ENCODE data around the gene FARP2. TPM values are rescaled to one million over a fixed set of nuclear protein-coding genes. Genes with fewer than 3 reads are reported as not detected.
A peak's percentile ranks its signal among the peaks of the same experiment; 100 is the strongest.
"Not testable (repeated sequence)": the region's sequence is repeated elsewhere in the genome, so short reads cannot be mapped to it uniquely, and the experiment has no call there.

Gene FARP2
- polyA plus RNA-seq, 2 donors, result 13.2 to 19.9 TPM

DNA sequence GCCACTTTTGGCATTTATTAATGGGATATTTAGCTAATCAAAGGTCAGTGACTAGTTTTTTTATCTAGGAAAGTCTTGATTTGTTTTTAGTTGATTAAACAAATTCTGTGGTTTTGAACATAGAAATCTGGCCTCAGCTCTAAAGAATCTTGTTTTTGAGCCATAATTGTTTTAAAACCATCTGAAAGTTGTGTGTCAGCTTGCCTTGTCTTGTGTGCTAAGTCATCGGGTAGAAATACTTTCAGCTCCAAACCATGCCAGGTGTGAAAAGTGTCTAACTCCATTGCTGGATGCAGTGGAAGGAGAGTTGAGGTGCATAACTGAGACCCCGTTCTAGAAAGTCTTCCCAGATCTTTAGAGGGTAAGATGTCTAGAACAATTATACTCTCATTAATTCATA is 22.7 kb downstream of the FARP2 start:
- Histone ChIP-seq H3K9me3 (ENCODE audit: control insufficient read depth in 2 of 2, insufficient read depth in 1 of 2, low read depth in 1 of 2, low read length in 1 of 2) (no peaks in the 10 kb centered on the region), H3K27me3 (ENCODE audit: control insufficient read depth in 1 of 2, insufficient read depth in 2 of 2, low read length in 2 of 2) (no peaks in the 10 kb centered on the region), H3K4me3 (ENCODE audit: low read depth in 1 of 2, low read length in 2 of 2) (no peak overlapping the region), H3K27ac (ENCODE audit: low read depth in 2 of 2, low read length in 1 of 2) (no peak overlapping the region), H3K36me3 (ENCODE audit: control insufficient read depth in 2 of 2, insufficient read depth in 2 of 2, low read length in 1 of 2) (peaks cover 4% of the 10 kb centered on the region in 2 donors), H3K4me1 (ENCODE audit: control insufficient read depth in 2 of 2, insufficient read depth in 2 of 2, low read length in 1 of 2) (peaks cover 5% of the 10 kb centered on the region in 2 donors)
- WGBS, 2 donors, result 45 to 54% methylated on average over 2 of the region's 2 CpGs

DNA sequence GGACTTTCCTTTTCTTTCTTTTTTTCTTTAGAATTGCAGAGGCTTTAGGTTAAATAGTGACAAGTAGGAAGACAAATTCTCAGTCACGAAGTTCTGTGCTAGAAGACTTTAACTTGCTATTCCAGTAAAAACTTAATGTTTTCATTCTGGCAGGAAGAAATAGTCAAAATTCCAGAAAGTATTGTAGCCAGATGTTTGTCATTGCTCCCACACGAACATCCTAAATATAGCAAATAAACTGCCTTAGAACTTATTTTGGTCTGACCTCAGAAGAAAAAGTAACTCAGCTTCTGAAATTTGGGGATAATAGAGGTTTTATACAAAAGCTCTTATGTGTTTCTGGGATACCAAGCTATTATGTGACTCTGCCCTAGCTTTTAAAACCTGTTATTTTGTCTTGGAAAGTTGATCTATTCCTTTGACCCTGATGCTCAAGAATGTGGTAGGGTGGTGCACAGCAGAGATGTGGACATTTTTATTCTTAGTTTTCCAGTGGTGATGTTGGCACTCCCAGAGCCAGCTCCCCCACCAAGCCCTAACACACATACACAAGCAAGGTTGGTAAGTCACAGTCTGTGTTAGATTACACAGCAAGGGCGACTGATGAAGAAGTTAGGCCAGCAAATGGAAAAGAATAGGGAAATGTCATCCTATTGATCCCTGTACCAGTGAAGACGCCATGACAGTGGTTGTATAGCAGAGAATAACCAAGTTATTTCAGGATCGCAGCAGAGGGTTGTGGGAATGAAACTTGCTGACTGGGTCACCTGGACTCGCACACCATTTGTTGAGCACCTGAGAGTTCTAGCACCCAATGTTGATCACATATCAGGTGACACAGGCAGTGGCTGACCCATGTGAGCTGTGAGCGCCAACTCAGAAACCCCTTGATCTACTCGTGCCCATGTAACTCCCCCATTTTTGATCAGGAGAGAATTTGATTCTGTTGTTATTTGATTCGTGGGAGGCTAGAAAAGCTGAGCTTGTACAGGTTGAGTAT is 23.7 kb downstream of the FARP2 start:
- Histone ChIP-seq H3K4me1 (ENCODE audit: control insufficient read depth in 2 of 2, insufficient read depth in 2 of 2, low read length in 1 of 2) (peaks cover 5% of the 10 kb centered on the region in 2 donors), H3K36me3 (ENCODE audit: control insufficient read depth in 2 of 2, insufficient read depth in 2 of 2, low read length in 1 of 2) (peaks cover 4% of the 10 kb centered on the region in 2 donors), H3K4me3 (ENCODE audit: low read depth in 1 of 2, low read length in 2 of 2) (no peak overlapping the region), H3K9me3 (ENCODE audit: control insufficient read depth in 2 of 2, insufficient read depth in 1 of 2, low read depth in 1 of 2, low read length in 1 of 2) (no peaks in the 10 kb centered on the region), H3K27ac (ENCODE audit: low read depth in 2 of 2, low read length in 1 of 2) (peak overlapping the region in 1 of 2 donors; percentile 17), H3K27me3 (ENCODE audit: control insufficient read depth in 1 of 2, insufficient read depth in 2 of 2, low read length in 2 of 2) (no peaks in the 10 kb centered on the region)
- 82 to 84% methylated on average over 9 of the region's 9 CpGs for WGBS, 2 donors

DNA sequence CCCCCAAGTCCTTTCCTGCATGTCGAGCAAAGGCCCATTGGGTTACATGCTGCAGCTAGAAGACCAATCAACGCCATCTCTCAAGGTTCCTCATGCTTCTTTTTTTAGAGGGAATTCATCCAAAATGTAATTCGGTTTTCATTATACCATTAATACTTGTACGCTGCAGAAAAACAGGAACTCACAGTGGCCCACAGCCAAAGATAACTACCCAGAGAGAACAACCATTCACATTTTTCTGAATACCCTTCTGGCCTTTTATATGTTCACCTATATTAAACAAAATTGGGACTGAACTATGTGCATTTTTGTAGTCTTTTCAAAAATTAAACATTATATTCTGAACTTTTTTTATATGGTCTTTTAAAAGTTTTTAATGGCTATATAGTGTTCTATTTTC is 25.8 kb downstream of the FARP2 start:
- Histone ChIP-seq H3K4me3 (ENCODE audit: low read depth in 1 of 2, low read length in 2 of 2) (no peak overlapping the region), H3K9me3 (ENCODE audit: control insufficient read depth in 2 of 2, insufficient read depth in 1 of 2, low read depth in 1 of 2, low read length in 1 of 2) (no peaks in the 10 kb centered on the region), H3K4me1 (ENCODE audit: control insufficient read depth in 2 of 2, insufficient read depth in 2 of 2, low read length in 1 of 2) (peaks cover 5 to 8% of the 10 kb centered on the region in 2 donors), H3K36me3 (ENCODE audit: control insufficient read depth in 2 of 2, insufficient read depth in 2 of 2, low read length in 1 of 2) (peaks cover 0 to 8% of the 10 kb centered on the region in 2 donors), H3K27ac (ENCODE audit: low read depth in 2 of 2, low read length in 1 of 2) (no peak overlapping the region), H3K27me3 (ENCODE audit: control insufficient read depth in 1 of 2, insufficient read depth in 2 of 2, low read length in 2 of 2) (no peaks in the 10 kb centered on the region)
- 50 to 58% methylated on average over 4 of the region's 4 CpGs for WGBS, 2 donors

DNA sequence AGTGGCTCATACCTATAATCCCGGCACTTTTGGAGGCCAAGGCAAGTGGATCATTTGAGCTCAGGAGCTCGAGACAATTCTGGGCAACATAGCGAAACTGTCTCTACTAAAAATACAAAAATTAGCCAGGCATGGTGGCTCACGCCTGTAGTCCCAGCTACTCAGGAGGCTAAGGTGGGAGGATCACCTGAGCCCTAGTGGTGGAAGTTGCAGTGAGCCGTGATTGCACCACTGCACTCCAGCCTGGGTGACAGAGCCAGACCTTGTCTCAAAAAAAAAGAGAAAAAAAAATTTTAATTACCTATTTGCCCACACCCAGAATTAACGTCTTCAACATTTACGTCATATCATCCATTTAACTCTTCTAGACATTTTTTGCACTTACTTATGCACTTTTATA is 29.4 kb downstream of the FARP2 start:
- 93 to 97% methylated on average over 7 of the region's 7 CpGs for whole genome bisulfite sequencing, 2 donors
- H3K4me1 ChIP-seq (ENCODE audit: control insufficient read depth in 2 of 2, insufficient read depth in 2 of 2, low read length in 1 of 2); H3K27ac ChIP-seq (ENCODE audit: low read depth in 2 of 2, low read length in 1 of 2); H3K9me3 ChIP-seq (ENCODE audit: control insufficient read depth in 2 of 2, insufficient read depth in 1 of 2, low read depth in 1 of 2, low read length in 1 of 2); H3K36me3 ChIP-seq (ENCODE audit: control insufficient read depth in 2 of 2, insufficient read depth in 2 of 2, low read length in 1 of 2); H3K27me3 ChIP-seq (ENCODE audit: control insufficient read depth in 1 of 2, insufficient read depth in 2 of 2, low read length in 2 of 2); H3K4me3 ChIP-seq (ENCODE audit: low read depth in 1 of 2, low read length in 2 of 2): not testable (repeated sequence)

DNA sequence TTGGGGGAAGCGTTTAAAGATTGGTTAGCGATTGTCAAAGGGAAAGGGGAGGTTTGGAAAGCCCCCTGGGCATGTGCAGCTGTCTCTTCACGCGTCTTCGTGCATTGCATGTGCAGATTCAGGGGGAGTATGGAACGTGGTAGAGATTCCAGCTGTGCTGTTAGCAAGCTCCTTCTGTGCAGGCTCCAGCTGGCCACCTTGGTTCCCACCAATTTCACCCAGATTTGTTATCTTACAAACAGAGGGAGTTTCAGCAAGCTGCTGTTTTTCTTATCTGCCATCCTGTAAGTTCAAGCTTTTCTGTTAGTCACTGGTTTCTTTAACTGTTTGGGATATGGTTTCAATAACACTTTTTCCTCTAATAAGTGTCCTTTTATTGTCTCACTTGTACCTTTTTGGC is 30.4 kb downstream of the FARP2 start:
- peaks cover 5 to 12% of the 10 kb centered on the region in 2 donors for H3K4me1 ChIP-seq (ENCODE audit: control insufficient read depth in 2 of 2, insufficient read depth in 2 of 2, low read length in 1 of 2)
- H3K9me3 ChIP-seq (ENCODE audit: control insufficient read depth in 2 of 2, insufficient read depth in 1 of 2, low read depth in 1 of 2, low read length in 1 of 2), result no peaks in the 10 kb centered on the region
- H3K27me3 ChIP-seq (ENCODE audit: control insufficient read depth in 1 of 2, insufficient read depth in 2 of 2, low read length in 2 of 2), result no peaks in the 10 kb centered on the region
- H3K36me3 ChIP-seq (ENCODE audit: control insufficient read depth in 2 of 2, insufficient read depth in 2 of 2, low read length in 1 of 2), result peaks cover 0 to 8% of the 10 kb centered on the region in 2 donors
- no peak overlapping the region for H3K27ac ChIP-seq (ENCODE audit: low read depth in 2 of 2, low read length in 1 of 2)
- H3K4me3 ChIP-seq (ENCODE audit: low read depth in 1 of 2, low read length in 2 of 2), result no peak overlapping the region
- WGBS, 2 donors, result 83 to 89% methylated on average over 6 of the region's 6 CpGs

DNA sequence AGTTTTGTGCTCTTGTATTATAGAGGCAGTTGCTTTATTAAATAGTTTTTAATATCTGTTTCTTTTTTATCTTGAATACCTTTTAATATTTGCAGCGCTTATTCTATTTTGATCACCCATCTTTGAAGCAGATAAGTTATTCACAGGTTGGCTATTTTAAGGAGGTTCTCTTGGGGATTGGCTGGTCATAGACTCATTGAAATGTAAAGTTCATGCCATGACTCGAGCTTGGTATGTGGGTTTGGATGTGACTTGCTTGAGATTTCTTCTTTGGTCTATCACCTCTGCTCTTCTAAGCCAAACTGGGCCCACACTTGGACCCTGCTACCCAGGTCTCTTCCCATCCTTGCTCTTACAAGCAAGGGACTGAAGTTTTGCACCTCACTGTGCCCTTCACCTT is 33.6 kb downstream of the FARP2 start:
- H3K9me3 ChIP-seq (ENCODE audit: control insufficient read depth in 2 of 2, insufficient read depth in 1 of 2, low read depth in 1 of 2, low read length in 1 of 2), result no peaks in the 10 kb centered on the region
- H3K4me1 ChIP-seq (ENCODE audit: control insufficient read depth in 2 of 2, insufficient read depth in 2 of 2, low read length in 1 of 2), result peaks cover 0 to 15% of the 10 kb centered on the region in 2 donors
- no peak overlapping the region for H3K27ac ChIP-seq (ENCODE audit: low read depth in 2 of 2, low read length in 1 of 2)
- no peak overlapping the region for H3K4me3 ChIP-seq (ENCODE audit: low read depth in 1 of 2, low read length in 2 of 2)
- H3K27me3 ChIP-seq (ENCODE audit: control insufficient read depth in 1 of 2, insufficient read depth in 2 of 2, low read length in 2 of 2), result no peaks in the 10 kb centered on the region
- peaks cover 0 to 4% of the 10 kb centered on the region in 2 donors for H3K36me3 ChIP-seq (ENCODE audit: control insufficient read depth in 2 of 2, insufficient read depth in 2 of 2, low read length in 1 of 2)
- WGBS, 2 donors, result 67 to 68% methylated on average over 2 of the region's 2 CpGs

DNA sequence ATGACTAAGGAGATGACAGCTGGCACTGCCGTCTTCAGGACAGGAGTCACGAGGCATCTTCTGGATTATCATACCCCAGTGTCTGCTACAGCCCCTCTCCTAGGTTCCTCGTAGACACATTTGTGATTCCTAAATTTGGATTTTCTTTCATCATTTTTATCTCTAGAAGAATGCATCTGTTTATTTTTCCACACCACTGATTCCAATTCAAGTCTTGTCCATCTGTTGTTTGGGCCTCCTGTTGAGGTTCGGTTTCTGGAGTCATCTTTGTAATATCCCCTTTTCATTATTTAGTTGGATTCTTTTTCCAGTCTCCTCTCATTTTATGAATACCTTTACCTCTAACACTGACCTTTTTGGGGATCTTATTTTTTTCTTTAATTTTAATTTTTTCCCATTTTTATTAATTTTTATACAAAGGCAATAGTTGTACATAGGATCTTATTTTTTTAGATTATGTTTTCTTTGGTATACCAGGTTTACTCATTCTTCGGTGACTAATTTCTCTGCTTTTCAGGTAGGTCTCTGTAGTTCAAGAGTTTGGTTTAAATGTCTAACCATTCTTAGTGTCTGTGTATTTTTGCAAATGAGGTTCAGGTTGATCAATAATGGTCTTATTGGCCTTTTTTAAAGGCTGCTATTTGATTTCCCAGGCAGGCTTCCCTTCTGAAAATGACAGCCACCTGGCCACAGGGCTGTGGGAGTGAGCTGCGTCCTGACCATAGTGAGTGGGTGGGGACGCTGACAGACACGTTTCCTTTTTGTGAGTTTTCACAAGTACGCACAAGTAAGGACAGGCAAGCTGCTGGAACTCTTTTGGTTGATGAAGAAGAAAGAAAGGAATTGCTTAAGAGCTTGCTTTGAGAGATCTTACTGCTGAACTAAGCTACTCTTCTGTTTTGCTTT is 34.5 kb downstream of the FARP2 start:
- 66 to 73% methylated on average over 9 of the region's 9 CpGs for WGBS, 2 donors
- Histone ChIP-seq H3K27ac (ENCODE audit: low read depth in 2 of 2, low read length in 1 of 2) (peak overlapping the region; percentile 30 to 74), H3K9me3 (ENCODE audit: control insufficient read depth in 2 of 2, insufficient read depth in 1 of 2, low read depth in 1 of 2, low read length in 1 of 2) (no peaks in the 10 kb centered on the region), H3K27me3 (ENCODE audit: control insufficient read depth in 1 of 2, insufficient read depth in 2 of 2, low read length in 2 of 2) (no peaks in the 10 kb centered on the region), H3K4me1 (ENCODE audit: control insufficient read depth in 2 of 2, insufficient read depth in 2 of 2, low read length in 1 of 2) (peaks cover 0 to 15% of the 10 kb centered on the region in 2 donors), H3K4me3 (ENCODE audit: low read depth in 1 of 2, low read length in 2 of 2) (no peak overlapping the region), H3K36me3 (ENCODE audit: control insufficient read depth in 2 of 2, insufficient read depth in 2 of 2, low read length in 1 of 2) (peaks cover 0 to 5% of the 10 kb centered on the region in 2 donors)

DNA sequence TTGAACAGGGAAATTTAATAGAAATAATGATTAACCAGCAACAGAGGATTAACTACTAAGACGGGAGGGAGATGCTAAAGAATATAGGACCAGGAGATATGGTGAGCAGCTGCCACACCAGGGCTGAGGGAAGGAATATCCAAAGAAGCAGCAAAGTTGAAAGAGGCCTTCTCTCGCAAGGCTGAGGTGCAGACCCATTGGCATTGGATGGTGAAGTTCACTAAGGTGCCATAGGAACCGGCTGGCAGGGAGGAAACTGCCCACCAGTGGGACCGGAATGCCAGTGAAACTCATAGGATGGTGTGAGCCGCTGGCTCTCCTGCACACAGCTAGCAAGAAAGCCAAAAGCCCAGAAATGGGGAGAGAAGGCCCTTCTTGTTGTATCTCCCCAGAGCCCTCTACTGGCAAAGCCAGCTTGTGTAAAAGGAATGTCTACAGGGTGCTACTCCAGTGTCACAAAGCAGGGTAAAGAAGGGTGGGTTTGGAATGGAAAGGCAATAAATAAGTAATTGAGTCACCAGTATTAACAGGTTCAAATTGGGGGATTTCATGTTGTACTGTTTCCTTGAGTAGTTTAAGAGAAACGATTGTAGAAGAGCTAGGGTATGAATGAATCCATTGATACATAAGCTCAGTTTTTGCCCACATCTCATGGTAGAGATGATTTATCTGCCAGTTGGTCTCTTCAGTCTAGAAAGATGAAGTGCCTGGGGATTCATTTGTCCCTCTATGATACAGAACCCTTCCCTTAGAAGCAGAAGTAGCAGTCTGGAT is 36.0 kb downstream of the FARP2 start:
- H3K4me3 ChIP-seq (ENCODE audit: low read depth in 1 of 2, low read length in 2 of 2), result no peak overlapping the region
- H3K27ac ChIP-seq (ENCODE audit: low read depth in 2 of 2, low read length in 1 of 2), result peak overlapping the region in 1 of 2 donors; percentile 85
- no peaks in the 10 kb centered on the region for H3K9me3 ChIP-seq (ENCODE audit: control insufficient read depth in 2 of 2, insufficient read depth in 1 of 2, low read depth in 1 of 2, low read length in 1 of 2)
- peaks cover 0 to 2% of the 10 kb centered on the region in 2 donors for H3K36me3 ChIP-seq (ENCODE audit: control insufficient read depth in 2 of 2, insufficient read depth in 2 of 2, low read length in 1 of 2)
- no peaks in the 10 kb centered on the region for H3K27me3 ChIP-seq (ENCODE audit: control insufficient read depth in 1 of 2, insufficient read depth in 2 of 2, low read length in 2 of 2)
- 76 to 84% methylated on average over 6 of the region's 6 CpGs for WGBS, 2 donors
- peaks cover 0 to 11% of the 10 kb centered on the region in 2 donors for H3K4me1 ChIP-seq (ENCODE audit: control insufficient read depth in 2 of 2, insufficient read depth in 2 of 2, low read length in 1 of 2)

DNA sequence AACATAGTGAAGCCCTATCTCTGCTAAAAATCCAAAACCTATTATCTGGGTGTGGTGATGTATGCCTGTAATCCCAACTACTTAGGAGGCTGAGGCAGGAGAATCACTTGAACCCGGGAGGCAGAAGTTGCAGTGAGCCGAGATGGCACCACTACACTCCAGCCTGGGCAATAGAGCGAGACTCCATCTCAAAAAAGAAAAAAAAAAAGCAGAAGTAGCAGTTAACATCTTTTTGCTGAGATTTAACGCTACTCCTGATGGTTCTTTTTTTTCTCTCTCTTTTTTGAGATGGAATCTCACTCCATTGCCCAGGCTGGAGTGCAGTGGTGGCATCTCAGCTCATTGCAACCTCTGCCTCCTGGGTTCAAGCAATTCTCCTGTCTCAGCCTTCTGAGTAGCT is 36.7 kb downstream of the FARP2 start:
- 93 to 99% methylated on average over 4 of the region's 4 CpGs for WGBS, 2 donors
- H3K4me3 ChIP-seq (ENCODE audit: low read depth in 1 of 2, low read length in 2 of 2); H3K27ac ChIP-seq (ENCODE audit: low read depth in 2 of 2, low read length in 1 of 2); H3K27me3 ChIP-seq (ENCODE audit: control insufficient read depth in 1 of 2, insufficient read depth in 2 of 2, low read length in 2 of 2); H3K36me3 ChIP-seq (ENCODE audit: control insufficient read depth in 2 of 2, insufficient read depth in 2 of 2, low read length in 1 of 2); H3K9me3 ChIP-seq (ENCODE audit: control insufficient read depth in 2 of 2, insufficient read depth in 1 of 2, low read depth in 1 of 2, low read length in 1 of 2): not testable (repeated sequence)
- peaks cover 0 to 11% of the 10 kb centered on the region in 2 donors for H3K4me1 ChIP-seq (ENCODE audit: control insufficient read depth in 2 of 2, insufficient read depth in 2 of 2, low read length in 1 of 2)
